GM21526 (cell line): ENCODE data around the gene GLI2.

Experiments used
- ATAC-seq: cut with Tn5 transposase; IDR thresholded peaks from one replicate; pipeline ENCODE4 v1.9.1; 2021; ENCODE audit warnings: moderate library complexity; ENCODE audit not compliant: unreplicated experiment, low FRiP score

Gene GLI2

DNA sequence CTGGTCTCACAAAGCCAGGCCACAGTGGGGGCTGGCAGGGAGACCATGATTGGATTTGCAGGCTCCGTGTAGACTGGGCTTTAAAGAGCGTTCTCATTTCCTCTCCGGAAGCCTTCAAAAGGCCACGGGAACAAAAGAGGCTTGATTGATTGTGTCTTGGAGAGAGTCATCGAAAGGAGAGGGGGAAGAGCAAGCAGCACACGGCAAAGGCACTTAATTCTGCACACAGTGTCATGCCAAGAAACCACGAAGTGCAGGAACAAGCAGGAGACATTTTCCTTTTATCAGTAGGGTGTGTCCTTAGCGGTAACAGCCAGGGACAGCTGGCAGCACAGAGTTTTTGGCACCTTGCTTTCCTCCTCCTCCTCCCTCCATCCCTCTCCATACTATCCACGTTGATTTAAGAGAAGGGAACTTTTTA lies 47.7 kb downstream of the GLI2 start:
- no peak for ATAC-seq

DNA sequence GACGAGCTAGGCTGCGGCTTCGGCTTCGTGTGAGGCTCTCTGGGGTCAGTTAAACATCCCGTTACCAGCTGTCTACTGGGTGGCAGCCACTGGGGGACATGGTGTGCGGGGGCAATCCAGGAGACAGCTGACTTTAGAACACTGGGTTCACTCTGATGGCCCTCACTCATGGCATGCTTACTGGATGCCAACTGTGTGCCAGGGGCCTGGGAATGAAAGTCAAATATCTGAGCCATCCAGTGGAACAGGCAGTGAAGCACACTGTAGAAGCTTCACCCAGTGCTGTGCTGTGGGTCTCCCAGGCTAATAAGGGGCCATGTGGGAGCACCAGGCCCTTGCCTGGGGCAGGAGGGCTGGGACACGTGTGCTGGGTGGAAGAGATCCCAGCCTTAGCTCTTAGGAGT lies 48.3 kb downstream of the GLI2 start:
- no peak for ATAC-seq
